ENCODE measurements around the gene PLEKHM3.

PLEKHM3 gene

DNA sequence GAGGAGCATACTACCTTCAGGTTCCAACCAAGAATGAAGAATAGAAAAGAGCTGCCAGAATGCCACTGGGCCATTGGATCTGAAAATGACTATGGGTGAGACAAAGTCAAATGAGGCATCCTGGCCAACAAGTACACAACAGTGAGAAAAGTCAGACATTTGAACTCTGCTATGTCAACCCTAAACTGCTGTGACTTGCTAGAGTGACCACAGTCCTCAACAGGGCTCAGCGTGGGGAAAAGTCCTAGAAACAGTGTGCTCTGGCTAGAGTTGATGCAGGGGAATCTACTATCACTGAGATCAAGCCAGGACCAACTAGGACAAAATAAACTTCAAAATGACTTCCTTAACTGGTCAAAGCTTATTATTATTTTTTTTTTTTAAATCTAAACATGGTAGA lies 157.4 kb downstream of the PLEKHM3 start:
- in situ Hi-C loops (cut with MboI; ENCODE audit: low sequenced_read_pairs) = no loop called here

GRCh38 chr2:207867056-207867455 lies 158.3 kb downstream of the PLEKHM3 start:
- in situ Hi-C loops (cut with MboI; ENCODE audit: low sequenced_read_pairs) = no loop called here

DNA sequence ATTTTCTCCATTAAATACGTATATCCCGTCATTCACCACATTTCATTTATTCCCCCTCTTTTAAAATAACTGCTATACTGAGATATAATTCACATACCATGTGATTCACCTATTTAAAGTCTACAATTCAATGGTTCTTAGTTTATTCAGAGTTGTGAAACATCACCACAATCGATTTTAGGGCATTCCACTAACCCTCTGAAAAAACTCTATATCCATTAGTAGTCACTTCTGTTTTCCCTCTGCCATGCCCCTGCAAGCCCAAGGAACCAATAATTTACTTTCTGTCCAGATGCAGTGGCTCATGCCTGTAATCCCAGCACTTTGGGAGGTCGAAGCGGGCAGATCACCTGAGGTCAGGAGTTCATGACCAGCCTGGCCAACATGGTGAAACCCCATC lies 160.1 kb downstream of the PLEKHM3 start:
- in situ Hi-C loops (cut with MboI; ENCODE audit: low sequenced_read_pairs) = no loop called here

- in situ Hi-C loops (cut with MboI; ENCODE audit: low sequenced_read_pairs) = no loop called here
Observed at GRCh38 chr2:207863345-207863744, 162.0 kb downstream of the PLEKHM3 start.

DNA sequence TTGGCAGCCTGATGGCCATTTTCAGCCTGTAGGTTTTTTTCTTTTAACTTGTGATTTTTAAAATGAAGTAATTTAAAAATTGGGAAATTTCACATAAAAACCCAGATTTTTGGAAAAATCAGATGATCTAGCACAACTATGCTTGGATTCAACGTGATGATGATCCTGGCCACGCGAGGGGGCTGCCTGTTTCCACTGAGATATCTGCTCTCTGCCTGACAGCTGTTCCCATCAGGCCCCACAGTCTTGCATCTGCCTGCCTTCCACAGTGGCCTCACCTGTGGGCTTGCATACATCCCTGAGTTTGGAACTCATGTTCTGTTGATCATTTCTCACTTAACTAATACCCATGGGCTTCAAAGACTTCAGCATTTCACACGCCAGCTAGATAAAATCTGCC lies 163.5 kb downstream of the PLEKHM3 start:
- in situ Hi-C loops (cut with MboI; ENCODE audit: low sequenced_read_pairs) = no loop called here

GRCh38 chr2:207860685-207861084 lies 164.6 kb downstream of the PLEKHM3 start:
- in situ Hi-C loops (cut with MboI; ENCODE audit: low sequenced_read_pairs) = no loop called here

GRCh38 chr2:207855591-207855990 lies 169.7 kb downstream of the PLEKHM3 start:
- in situ Hi-C loops (cut with MboI; ENCODE audit: low sequenced_read_pairs) = no loop called here

- in situ Hi-C loops (cut with MboI; ENCODE audit: low sequenced_read_pairs) = no loop called here
Observed at GRCh38 chr2:207854484-207855440, 170.6 kb downstream of the PLEKHM3 start.

DNA sequence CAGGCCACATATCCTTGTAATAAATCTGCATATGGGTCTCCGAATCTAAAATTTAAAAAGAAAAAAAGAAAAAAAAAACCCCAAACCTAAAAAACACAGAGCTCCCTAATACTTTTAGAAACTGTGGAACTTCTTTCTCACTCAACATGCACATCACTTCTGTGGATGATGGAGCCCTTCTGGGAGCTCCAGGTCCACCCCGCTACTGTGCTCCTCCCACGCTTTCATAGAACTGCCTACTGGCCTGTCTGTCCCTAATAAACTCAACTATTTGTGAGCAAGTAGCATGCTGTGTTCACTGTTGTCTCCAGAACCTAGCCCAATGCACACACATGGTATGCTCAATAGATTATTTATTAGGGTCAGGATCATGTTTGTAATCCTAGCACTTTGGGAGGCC lies 172.5 kb downstream of the PLEKHM3 start:
- in situ Hi-C loops (cut with MboI; ENCODE audit: low sequenced_read_pairs) = no loop called here

GRCh38 chr2:207849443-207849842 lies 175.9 kb downstream of the PLEKHM3 start:
- in situ Hi-C loops (cut with MboI; ENCODE audit: low sequenced_read_pairs) = no loop called here

GRCh38 chr2:207848545-207848928 lies 176.8 kb downstream of the PLEKHM3 start:
- in situ Hi-C loops (cut with MboI; ENCODE audit: low sequenced_read_pairs) = no loop called here

- in situ Hi-C loops (cut with MboI; ENCODE audit: low sequenced_read_pairs) = no loop called here
Observed at GRCh38 chr2:207847807-207848544, 177.4 kb downstream of the PLEKHM3 start.

- in situ Hi-C loops (cut with MboI; ENCODE audit: low sequenced_read_pairs) = no loop called here
Observed at GRCh38 chr2:207847098-207847806, 178.1 kb downstream of the PLEKHM3 start.

DNA sequence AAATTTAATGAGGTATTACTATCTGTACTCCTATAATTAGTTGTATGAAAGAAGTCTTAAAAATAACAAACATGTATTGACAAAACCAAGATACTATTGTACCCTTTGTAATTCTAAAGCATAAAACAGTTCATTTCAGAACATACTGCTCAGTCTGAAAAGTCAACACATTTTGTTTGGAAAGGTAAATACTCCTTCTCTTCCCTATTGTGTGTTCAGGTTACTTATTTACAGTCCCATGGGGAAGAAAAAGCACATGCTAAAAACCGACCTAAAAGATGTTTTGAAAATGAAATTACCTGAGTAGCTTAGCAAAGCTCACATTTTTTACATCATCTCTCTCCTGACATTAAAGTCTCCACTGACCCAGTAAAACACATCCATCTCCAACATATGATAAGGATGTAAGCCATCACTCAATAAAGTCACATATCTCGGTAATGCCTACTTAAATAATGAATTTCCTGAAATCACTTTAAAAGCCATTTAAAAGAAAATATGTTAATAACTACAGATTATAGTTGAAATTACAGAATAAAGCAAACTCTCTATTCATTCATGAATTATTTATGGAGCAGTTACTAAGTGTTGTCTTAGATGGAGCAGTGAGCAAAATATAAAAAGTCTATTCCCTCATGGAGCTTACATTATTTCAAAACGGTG lies 180.0 kb downstream of the PLEKHM3 start:
- in situ Hi-C loops (cut with MboI; ENCODE audit: low sequenced_read_pairs) = no loop called here

- in situ Hi-C loops (cut with MboI; ENCODE audit: low sequenced_read_pairs) = no loop called here
Observed at GRCh38 chr2:207844648-207845047, 180.7 kb downstream of the PLEKHM3 start.

- in situ Hi-C loops (cut with MboI; ENCODE audit: low sequenced_read_pairs) = no loop called here
Observed at GRCh38 chr2:207840101-207840500, 185.2 kb downstream of the PLEKHM3 start.

- in situ Hi-C loops (cut with MboI; ENCODE audit: low sequenced_read_pairs) = no loop called here
Observed at GRCh38 chr2:207839575-207839974, 185.8 kb downstream of the PLEKHM3 start.

DNA sequence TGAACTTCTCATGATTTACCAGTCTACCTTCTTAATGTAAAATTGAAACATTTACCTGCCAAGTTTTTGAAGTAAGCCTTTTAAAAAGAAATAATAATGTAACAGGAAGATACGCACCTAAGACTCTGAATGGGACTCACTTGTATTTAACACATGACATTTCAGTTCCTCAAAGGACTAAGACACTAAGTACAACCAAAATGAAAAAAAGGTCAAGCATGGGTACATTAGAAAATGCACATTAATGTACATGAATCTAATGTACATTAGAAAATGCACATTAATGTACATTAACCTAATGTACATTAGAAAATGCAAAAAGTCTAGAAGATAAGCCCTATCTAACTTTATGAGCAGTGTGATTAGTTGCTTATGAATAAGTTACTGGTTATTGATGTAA lies 186.3 kb downstream of the PLEKHM3 start:
- in situ Hi-C loops (cut with MboI; ENCODE audit: low sequenced_read_pairs) = no loop called here

DNA sequence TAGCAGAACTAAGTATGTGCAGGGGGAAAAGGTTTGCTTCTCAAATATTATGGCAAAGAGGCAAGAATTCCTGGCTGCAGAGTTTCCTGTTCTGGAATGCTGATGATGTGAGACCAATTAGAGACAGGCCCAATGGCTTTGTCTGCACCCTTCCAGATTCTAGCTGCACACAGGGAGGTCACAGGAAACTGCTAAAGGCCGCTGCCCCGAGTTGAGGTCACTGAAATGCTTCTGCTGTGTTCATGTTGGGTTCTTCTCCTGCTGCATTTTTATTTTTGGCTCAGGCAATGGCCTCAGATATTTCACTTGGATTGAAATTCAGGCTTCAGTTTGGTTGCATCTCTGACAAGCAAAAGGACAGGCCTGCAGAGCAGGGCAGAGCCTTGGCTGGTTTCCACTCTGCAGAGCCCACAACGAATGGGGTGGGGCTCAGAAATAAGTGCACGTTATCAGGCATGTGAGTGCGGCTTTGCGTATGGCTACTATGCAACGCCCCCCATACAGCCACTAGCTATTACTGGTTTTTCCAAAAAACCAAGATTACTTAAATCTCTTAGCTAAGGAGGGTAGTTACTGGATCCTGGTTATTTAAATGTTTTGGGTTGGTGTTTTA lies 188.7 kb downstream of the PLEKHM3 start:
- in situ Hi-C loops (cut with MboI; ENCODE audit: low sequenced_read_pairs) = no loop called here

- in situ Hi-C loops (cut with MboI; ENCODE audit: low sequenced_read_pairs) = no loop called here
Observed at GRCh38 chr2:207835805-207836204, 189.5 kb downstream of the PLEKHM3 start.

All from HL-60/S4 treated with phorbol 12-myristate 13-acetate at 8.2 ng/mL for 4 days and 3 days (cell line).